HCT116 (cell line): ENCODE results near the gene LRRC15. TPM values are rescaled to one million over a fixed set of nuclear protein-coding genes. Genes with fewer than 3 reads are reported as not detected.
A peak's percentile ranks its signal among the peaks of the same experiment; 100 is the strongest.

Source experiments
- ATAC-seq: fragments of 200-7000 bp; cut with Tn5 transposase; 2 replicates; pipeline ENCODE4 v1.9.1; 2020; ENCODE audit warnings: mild to moderate bottlenecking, moderate library complexity
- BruUV-seq: library from RNA; stranded (reverse); fragments of 400-500 nt; replicated peaks from 2 replicates; lab custom pipeline; 2021; lab: Mats Ljungman, UMichigan
- CTCF ChIA-PET: fragments of 300-600 bp; sonication (Branson Sonifier 250); formaldehyde crosslinking; loops from one replicate; lab custom pipeline; 2021; ENCODE audit warnings: antibody characterized with exemption; lab: Charles Lee
- POLR2A ChIA-PET: fragments of 300-600, 350-600 bp; sonication (Branson Sonifier 250); formaldehyde crosslinking; loops from one replicate; lab custom pipeline; 2021; ENCODE audit warnings: antibody characterized with exemption; lab: Charles Lee
- RAD21 ChIA-PET, 2 experiments: fragments of 300-600 bp; sonication (Branson Sonifier 250); formaldehyde crosslinking; loops; one replicate each; lab custom pipeline; 2023; ENCODE audit warnings: low total read pairs in 2 of 2; ENCODE audit not compliant: uncharacterized antibody in 2 of 2, unreplicated experiment in 2 of 2, low non-redundant PET in 1 of 2; lab: Charles Lee
- DNase-seq: peaks from one replicate; pipeline ENCODE4 v3.0.0-alpha.2; 2010; ENCODE audit warnings: low read depth, low spot score
- H2AFZ ChIP-seq: fragments of 200-600 bp; shearing (Covaris generic), sonication (generic); 2 replicates; pipeline ENCODE4 v1.6.1; 2017; ENCODE audit warnings: low read depth, mixed run types, mixed read lengths, antibody characterized with exemption, low read length; ENCODE audit not compliant: poor library complexity, severe bottlenecking
- H3K27ac ChIP-seq: 2 replicates; pipeline ENCODE4 v1.5.1; 2012; ENCODE audit warnings: low read depth, low read length
- H3K27me3 ChIP-seq: fragments of 200-600 bp; sonication (generic); 2 replicates; pipeline ENCODE4 v1.6.1; 2016; ENCODE audit warnings: mixed run types, low read length, mixed read lengths; ENCODE audit not compliant: insufficient read depth
- H3K36me3 ChIP-seq, 2 experiments: fragments of 200-500 bp in 1 of 2; fragments of 200-600 bp in 1 of 2; sonication (Bioruptor generic) in 1 of 2; sonication (generic) in 1 of 2; 2 replicates each; pipeline versions ENCODE4 v1.5.1 to v1.6.1; 2014 to 2016; ENCODE audit warnings: low read length in 2 of 2, inconsistent platforms in 1 of 2, mixed read lengths in 1 of 2, mixed run types in 1 of 2; ENCODE audit not compliant: insufficient read depth in 2 of 2, control insufficient read depth in 1 of 2
- H3K4me1 ChIP-seq, 2 experiments: fragments of 200-600 bp in 1 of 2; sonication (generic) in 1 of 2; 2 replicates each; pipeline versions ENCODE4 v1.5.1 to v1.6.1; 2012 to 2017; ENCODE audit warnings: low read length in 2 of 2, inconsistent platforms in 1 of 2, mild to moderate bottlenecking in 1 of 2, mixed read lengths in 1 of 2, mixed run types in 1 of 2, moderate library complexity in 1 of 2; ENCODE audit not compliant: insufficient read depth in 2 of 2, control insufficient read depth in 1 of 2
- H3K4me2 ChIP-seq: fragments of 200-600 bp; sonication (generic); 2 replicates; pipeline ENCODE4 v1.6.1; 2017; ENCODE audit warnings: mixed run types, low read length, mixed read lengths
- H3K4me3 ChIP-seq, 2 experiments: fragments of 200-600 bp in 1 of 2; sonication (generic) in 1 of 2; replicated peaks in 1 of 2; 2 replicates each; pipeline ENCODE4 v1.5.1; 2011 to 2016; ENCODE audit warnings: low read length in 2 of 2, control low read depth in 1 of 2, low read depth in 1 of 2, mild to moderate bottlenecking in 1 of 2, mixed read lengths in 1 of 2, mixed run types in 1 of 2
- H3K79me2 ChIP-seq: fragments of 200-600 bp; sonication (generic); 2 replicates; pipeline ENCODE4 v1.6.1; 2017; ENCODE audit warnings: mild to moderate bottlenecking, mixed run types, low read length, moderate library complexity, mixed read lengths; ENCODE audit not compliant: insufficient read depth
- H3K9ac ChIP-seq: fragments of 200-600 bp; sonication (generic); 2 replicates; pipeline ENCODE4 v1.6.1; 2016; ENCODE audit warnings: low read length, mixed read lengths
- H3K9me2 ChIP-seq: fragments of 200-600 bp; sonication (generic), shearing (Covaris generic); 2 replicates; pipeline ENCODE4 v1.6.1; 2017; ENCODE audit warnings: mixed run types, mild to moderate bottlenecking, moderate library complexity; ENCODE audit not compliant: insufficient read depth
- H3K9me3 ChIP-seq, 2 experiments: fragments of 200-500 bp in 1 of 2; fragments of 200-600 bp in 1 of 2; sonication (Bioruptor generic) in 1 of 2; sonication (generic) in 1 of 2; 2 replicates each; pipeline ENCODE4 v1.6.1; 2014 to 2017; ENCODE audit warnings: low read length in 2 of 2, mixed read lengths in 2 of 2, inconsistent platforms in 1 of 2, low read depth in 1 of 2, mild to moderate bottlenecking in 1 of 2, mixed run types in 1 of 2, moderate library complexity in 1 of 2; ENCODE audit not compliant: control insufficient read depth in 1 of 2, insufficient read depth in 1 of 2
- H4K20me1 ChIP-seq: fragments of 200-600 bp; sonication (generic), shearing (Covaris generic); 2 replicates; pipeline ENCODE4 v1.6.1; 2017; ENCODE audit warnings: mixed run types, mild to moderate bottlenecking, moderate library complexity; ENCODE audit not compliant: insufficient read depth
- ELF1 ChIP-seq: IDR thresholded peaks from 2 replicates; pipeline ENCODE4 v1.6.1; 2012; ENCODE audit warnings: low read depth, borderline replicate concordance
- POLR2AphosphoS5 ChIP-seq: IDR thresholded peaks from 2 replicates; pipeline ENCODE4 v1.6.1; 2011; ENCODE audit warnings: mild to moderate bottlenecking, low read depth, low read length, moderate library complexity
- SIN3A ChIP-seq: IDR thresholded peaks from 2 replicates; pipeline ENCODE4 v1.6.1; 2012; ENCODE audit warnings: low read depth
- ZNF274 ChIP-seq: fragments of 200-500 bp; sonication (Bioruptor generic); IDR thresholded peaks from 2 replicates; pipeline ENCODE4 v1.6.1; 2014; ENCODE audit warnings: mild to moderate bottlenecking, low read depth, low read length, inconsistent platforms
- intact Hi-C: fragments of 100-400 bp; cut with micrococcal nuclease; formaldehyde crosslinking; loops from 2 replicates; pipeline ENCODE4 v1.10.0; 2022
- total RNA-seq: library from RNA; stranded (reverse); gene quantifications from one replicate; pipeline ENCODE4 v1.2.1, GENCODE V29; 2021; ENCODE audit not compliant: unreplicated experiment
- TF ChIP-seq, protein P1 (sequence below): IDR thresholded peaks from 2 replicates; pipeline ENCODE4 v1.6.1; 2012
- TF ChIP-seq, protein P2 (sequence below): IDR thresholded peaks from 2 replicates; pipeline ENCODE4 v1.6.1; 2012

Gene LRRC15
- total RNA-seq, 1 experiment from 2014 or later: not detected

DNA sequence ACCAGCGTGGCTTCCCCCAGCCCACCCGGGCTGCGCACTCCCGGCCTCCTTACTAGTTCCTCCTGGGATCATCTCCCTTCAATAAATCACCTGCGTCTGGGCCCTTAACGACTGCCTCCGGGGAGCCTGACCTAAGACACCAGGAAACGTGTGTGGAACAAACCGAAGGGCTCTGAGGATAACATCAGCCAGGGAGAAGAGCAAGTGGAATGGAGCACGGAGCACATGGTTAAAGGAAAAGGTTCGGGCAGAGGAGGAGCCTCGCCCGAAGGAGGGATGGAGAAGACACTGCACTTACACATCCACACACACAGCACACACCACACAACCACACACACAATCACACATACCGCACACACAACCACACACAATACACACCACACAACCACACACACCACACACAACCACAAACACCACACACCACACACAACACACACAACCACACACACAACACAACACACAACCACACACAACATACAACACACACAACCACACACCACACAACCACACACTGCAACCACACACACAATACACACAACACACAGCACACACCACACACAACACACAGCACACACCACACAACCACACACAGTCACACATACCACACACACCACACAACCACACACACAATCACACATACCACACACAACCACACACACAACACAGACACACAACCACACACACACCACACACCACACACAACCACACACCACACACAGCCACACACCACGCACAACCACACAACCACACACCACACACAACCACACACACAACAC is 43.2 kb downstream of the LRRC15 start:
- no peaks in the 10 kb centered on the region for H3K27me3 ChIP-seq
- RAD21 ChIA-PET: no interaction called here
- H3K9me2 ChIP-seq: no peaks in the 10 kb centered on the region
- BruUV-seq: no TSS peak
- peaks cover 6% of the 10 kb centered on the region; the same call in 1 of the 2 replicates for H3K79me2 ChIP-seq
- no peaks in the 10 kb centered on the region for H3K36me3 ChIP-seq
- intact Hi-C loops: loop anchor here (5.0 kb wide), 1 partner anchor 1409 kb away; the partner anchor contains the start of gene MB21D2
- peaks cover 0 to 13% of the 10 kb centered on the region in 2 experiments; a peak in 1 of 4 replicates for H3K9me3 ChIP-seq
- peak overlapping the region; percentile 7; the same call in 1 of the 2 replicates for H3K27ac ChIP-seq
- ATAC-seq (no peak), DNase-seq (peak; percentile 49)
- H3K4me3 ChIP-seq: no peak overlapping the region
- POLR2A ChIA-PET: no interaction called here
- no peak overlapping the region for H3K4me2 ChIP-seq
- H4K20me1 ChIP-seq: no peaks in the 10 kb centered on the region
- no peak overlapping the region for H2AFZ ChIP-seq
- H3K4me1 ChIP-seq: peaks cover 34 to 79% of the 10 kb centered on the region in 2 experiments
- TF ChIP-seq, protein P1, sequence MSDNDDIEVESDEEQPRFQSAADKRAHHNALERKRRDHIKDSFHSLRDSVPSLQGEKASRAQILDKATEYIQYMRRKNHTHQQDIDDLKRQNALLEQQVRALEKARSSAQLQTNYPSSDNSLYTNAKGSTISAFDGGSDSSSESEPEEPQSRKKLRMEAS: no peak
- no peak for TF ChIP-seq ZNF274
- TF ChIP-seq, protein P2, sequence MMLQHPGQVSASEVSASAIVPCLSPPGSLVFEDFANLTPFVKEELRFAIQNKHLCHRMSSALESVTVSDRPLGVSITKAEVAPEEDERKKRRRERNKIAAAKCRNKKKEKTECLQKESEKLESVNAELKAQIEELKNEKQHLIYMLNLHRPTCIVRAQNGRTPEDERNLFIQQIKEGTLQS: no peak
- no peak for TF ChIP-seq SIN3A
- TF ChIP-seq POLR2AphosphoS5: no peak
- no peak for TF ChIP-seq ELF1
- TF ChIP-seq, all 23 proteins: peak for 0
- CTCF ChIA-PET: no interaction called here
- no peak overlapping the region for H3K9ac ChIP-seq
